Measurements from ENCODE around the gene SEMA3C.

SEMA3C gene

DNA sequence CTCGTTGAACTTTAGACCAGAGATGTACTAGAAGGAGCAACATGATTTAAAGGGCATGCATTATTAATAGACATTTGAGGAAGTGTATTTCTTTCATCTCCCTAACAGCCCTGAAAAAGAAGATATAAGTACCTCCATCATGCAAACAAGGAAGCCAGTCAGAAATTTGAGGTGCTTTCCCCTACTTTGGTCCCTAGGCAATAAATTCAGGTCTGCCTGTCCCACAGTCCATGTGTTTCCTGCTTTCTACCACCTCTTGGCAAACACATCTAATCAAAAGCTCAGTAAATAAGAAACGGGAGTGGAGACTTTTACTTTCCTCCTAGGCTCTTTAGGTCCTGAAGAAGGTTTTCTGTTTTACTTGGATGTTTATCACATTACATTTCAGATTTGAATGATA, 5.2 kb upstream of the SEMA3C start:
- DNase-seq: no peak

DNA sequence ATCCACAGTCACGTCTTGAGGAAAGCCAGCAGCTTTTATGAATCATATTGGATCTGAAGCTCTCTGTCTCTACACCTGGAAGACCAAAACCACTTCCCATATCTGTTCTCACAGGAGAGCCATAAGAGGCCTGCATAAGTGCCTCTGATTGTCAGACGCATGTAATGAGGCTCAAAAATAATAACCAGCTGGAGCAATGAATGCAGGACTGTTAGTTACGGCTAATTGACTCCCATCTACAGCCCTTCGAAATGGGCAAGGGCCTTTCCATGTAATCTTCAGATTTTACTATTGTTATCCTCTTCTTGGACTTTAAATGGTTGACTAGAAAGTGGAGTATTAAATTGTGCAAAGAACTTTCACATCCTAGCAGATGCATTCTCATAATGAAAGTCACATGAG, 4.4 kb upstream of the SEMA3C start:
- DNase-seq: no peak

DNA sequence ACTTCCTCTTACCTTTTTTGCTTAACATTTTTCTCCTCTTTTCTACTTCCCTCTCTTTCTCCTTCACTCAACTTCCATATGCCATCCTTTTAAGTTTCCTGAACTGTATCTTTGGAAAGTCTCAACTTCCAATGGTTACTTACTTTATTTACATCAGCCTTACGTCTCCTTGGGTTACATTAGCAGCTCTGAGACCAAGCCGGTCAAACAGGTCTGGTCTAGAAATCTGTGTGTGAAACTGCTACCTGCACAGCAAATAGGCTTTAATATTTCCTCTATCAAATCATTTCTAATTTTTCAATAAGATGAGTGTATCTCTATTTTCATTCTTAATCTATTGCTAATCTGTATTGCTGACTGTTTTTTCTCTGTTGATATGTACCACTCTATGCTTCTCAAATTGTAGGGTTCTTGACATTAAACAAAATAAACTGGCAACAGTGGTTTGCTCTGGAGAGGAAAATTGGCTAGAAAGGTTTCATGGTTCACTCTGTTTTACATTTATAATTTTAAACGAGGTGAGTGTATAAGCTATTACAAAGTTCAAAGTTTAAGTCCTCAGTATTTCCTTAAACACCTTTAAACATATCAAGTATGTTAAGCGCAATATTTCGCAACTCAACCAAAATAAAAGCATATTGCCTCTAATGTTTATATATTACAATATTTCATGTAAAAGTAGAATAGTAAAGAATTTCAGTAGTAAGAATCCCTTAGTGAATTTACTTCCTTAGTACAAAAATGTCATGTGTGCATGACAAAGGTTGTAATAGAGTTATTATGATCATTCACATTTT, 3.6 kb upstream of the SEMA3C start:
- no peak for DNase-seq

DNA sequence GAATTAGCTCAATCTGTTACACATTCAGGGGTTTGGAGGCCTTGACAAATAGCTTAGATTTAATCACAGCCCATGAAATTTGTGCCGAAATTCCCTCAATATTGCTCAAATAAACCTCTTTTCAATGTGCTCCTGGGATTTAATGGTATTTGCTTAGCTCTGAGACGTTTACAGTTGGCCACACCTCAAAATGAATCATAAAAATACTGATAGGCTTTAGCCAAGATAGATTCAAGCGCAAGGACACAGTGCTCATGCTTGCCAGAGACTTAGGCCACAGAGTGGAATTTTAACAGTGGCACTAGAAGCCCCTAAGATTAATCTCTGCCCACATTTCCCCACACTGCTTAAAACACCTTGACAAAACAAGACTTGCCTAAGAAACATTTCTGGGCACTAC, 2.3 kb upstream of the SEMA3C start:
- no peak for DNase-seq

DNA sequence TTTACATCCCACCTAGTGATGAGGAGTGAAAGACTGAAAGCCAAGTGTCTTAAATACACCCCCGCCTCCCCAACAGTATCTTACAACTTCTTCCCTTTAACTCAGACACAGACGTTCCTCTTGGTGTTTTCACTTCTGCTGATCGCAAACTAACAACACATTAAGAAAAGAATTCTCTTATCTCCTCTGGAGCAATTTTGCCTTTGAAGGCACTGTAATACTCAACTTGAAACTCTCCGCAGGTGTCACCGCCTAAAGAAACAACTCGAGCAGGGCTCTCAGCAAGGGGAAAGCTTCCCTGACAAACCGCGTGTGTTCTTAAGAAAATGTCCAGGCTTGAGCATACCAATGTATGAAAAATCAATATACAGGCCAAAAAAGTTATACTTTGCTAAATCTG, 452 bp downstream of the SEMA3C start:
- no peak for DNase-seq

DNA sequence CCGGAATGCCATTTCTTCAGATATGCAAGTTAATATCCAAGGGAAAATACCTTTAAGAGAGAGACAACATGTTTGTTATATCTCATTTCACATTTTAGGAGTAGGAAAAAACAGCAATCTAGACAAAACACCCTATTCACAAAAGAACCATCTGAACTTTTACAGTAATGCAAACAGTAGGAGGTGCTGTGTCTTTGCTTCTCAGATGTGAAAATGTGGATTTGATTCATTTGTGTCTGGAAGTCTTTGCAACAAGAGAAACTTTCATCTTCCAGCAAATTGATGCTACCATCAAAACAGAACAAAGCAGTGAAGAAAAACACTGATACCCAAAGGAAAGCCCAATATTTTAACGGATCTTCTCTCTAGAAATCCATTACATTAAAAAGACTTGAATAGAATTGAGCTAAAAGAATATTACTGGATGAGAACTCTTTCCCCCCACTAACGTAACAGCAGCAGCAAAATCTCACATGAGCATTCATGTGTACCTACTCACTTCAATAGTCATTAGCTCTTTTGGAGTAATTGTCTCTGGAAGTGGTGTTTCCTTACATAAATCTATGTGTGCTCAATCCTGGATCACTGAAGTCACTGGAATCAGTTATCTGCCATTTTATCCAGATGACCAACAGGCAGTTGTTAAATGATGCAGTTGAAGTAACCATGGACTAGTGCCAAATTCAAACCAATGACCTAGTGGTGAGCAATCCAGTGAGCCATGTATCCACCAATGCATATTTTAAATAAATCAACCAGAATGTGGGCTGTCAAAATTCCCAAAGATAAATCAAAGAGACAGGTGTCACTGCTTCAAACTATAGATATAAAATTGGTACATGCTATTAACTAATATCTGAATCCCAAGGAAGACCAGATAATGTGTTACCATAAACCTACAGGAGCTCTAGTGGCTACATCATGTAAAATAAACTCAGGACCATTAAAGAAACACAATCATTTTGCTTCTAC, 1.8 kb downstream of the SEMA3C start:
- DNase-seq: no peak

DNA sequence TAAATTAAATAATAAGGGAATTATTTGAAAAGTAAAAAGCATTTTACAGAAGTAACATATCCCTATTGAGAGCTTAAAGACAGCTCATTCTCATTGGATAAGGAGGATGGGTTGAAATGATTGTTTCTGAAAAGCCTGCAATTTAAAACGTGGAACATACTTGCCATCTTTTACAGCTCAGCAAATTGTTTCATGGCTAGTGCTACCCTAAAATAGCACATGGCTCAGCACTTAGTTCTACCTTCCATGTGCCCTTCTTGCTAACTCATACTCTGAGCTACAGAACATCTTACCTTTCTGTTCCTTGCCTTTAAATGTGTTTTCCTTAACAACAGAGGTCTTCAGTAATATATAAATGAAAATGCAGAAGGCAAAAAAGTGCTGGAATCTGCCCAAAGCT, 8.6 kb downstream of the SEMA3C start:
- no peak for DNase-seq

DNA sequence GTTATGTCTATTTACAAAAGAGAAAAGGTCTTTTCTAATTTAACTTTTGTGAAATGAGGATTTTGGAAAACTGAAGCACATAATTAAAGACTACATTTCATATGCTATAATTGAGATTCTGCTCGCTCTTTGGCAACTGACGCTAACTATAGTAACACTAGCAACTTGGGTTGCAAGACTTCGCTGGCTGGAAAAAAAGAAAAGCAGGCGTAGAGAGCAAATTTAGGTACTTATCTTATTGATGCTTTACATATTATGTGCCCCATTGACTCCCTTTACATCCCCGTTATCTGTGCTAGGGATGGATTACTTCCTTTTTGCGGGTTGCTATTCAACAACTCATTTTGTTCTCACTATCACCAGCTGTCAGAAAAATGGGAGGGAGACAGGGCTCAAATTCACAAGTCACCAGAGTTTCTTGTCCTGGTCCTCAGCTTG, 10.5 kb downstream of the SEMA3C start:
- DNase-seq: no peak

DNA sequence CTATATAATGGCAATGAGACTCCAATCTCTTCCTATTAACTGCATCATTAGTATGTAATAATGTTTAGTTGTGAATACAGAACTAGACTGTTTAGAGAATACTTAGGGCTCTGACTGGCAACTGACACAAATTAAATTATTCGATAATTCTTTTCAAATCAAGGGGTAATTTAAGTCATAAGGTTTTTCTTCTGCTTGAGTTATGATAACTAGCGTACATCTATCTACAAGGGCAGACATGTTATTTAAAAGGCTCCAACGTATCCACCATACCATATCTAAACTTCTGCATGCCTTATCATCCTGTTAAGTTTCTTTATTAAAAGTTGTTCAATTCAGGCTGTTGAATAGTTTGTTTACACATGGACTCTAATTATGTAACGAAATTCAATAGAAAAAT, 11.2 kb downstream of the SEMA3C start:
- DNase-seq: no peak

DNA sequence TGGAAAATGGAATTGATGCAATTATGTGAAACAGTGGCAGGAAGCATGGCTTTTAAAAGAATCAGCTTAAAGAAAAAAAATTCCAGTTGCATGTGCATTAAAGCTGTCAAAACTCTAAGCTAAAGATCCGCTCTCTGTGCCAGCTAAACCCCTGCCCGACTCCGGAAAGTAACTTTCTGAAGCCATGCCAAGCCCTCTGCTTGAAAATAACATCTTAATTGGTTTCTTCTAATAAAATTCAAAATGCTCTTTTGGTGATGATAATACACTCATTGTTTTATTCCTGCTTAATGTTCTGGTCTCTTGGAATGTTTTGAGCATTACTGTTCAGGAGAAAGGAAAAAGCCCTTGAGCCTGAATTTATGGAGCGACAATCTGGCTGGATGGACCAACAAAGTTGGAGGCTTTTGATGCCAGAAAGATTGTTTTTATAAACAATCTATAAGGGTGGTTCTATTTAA, 11.7 kb downstream of the SEMA3C start:
- DNase-seq: no peak

DNA sequence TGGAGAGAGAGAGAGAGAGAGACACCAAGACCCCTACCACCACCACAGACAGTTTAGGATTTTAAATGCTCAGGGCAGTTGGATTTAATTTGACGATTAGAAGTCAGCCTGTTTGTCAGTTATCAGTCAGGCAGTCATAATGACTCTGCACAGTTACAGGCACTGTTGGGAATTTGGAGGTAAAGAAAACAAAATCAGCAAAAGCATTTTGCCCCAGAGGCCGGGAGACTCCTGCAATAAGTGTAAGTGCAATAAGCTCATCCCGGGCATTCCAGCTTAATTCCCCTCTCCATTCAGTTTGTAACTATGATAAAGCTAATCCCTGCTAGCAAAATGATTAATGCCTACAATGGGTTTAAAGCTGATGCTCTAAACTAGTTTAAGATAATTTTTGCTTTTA, 13.5 kb downstream of the SEMA3C start:
- no peak for DNase-seq

DNA sequence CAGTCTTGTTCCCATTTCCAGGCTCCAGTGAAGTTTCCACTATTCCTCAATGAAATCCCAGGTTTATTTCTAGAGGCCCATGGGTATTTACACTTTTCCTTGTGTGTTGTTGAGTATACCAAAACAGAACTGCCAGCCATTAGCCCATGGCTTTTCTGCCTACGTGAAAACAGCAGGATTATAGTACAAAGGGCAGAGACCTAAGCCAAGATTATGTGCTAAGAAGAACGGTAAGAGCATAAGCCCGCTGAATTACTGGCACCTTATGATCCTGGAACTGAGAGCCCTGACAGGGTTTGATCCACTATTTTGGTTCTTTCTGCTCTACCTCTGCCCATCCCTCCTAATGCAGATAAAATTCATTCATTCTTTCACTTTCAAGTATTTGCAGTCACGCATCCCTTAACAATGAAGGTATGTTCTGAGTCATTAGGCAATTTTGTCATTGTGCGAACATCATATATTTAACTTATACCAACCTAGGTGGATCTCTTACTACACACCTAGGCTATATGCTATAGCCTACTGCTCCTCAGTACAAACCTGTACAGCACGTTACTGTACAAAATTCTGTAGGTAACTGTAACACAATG, 16.0 kb downstream of the SEMA3C start:
- no peak for DNase-seq

DNA sequence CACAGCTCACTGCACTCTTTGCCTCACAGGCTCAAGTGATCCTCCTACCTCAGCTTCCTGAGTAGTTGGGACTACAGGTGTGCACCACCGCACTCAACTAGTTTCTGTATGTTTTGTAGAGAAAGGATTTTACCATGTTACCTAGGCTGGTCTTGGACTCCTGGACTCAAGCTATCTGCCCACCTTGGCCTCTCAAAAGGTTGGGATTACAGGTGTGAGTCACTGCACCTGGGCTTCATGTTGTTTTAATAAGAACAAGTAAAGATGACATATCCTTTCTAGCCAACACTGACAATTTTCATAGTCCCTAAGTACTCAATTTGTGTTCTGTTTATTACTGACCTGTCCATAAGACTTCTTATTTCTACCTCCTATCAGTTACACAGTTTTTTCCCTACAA, 16.8 kb downstream of the SEMA3C start:
- no peak for DNase-seq

DNA sequence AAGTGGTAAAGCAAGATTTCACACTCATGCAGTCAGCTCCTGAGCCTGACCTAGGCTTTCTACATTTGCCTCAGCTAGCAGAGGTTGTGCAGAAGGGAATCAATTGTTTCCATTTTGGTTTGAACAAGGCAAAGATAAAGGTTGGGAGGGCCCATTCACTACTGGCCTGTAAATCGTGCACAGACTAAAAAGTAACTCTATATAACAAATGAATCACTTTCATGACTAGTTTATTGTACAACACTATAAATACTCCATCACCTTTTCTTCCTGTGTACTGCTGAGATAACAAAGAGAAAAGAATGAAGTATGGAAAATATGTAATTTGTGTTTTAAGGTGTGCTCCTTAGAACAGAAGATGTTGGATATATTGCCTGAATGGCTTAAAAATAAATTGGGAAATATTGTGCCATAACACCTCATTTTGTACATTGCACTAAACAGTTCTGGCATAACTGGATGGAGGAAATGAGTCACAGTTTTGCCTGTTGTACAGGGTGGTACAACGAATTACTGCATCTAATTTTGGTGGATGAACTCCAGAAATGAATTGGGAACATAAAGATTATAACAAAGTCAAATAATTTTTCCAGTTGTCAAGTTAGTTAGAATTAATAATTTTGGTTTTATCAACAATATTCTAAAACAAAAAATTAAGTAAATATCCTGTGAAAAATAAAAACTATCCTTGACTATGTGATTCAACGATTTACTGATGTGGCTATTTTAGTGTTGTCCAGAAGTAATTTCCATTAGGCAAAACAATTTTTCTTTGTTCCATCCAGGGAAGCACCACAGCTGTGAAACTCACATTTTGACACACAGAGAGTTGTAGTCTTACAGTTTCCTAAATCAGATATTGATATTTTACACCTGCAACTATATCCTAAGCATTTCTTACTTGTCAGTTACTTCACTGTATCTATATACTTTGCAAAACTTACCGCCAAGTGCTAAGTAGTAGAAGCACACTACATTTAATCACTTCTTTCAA, 18.0 kb downstream of the SEMA3C start:
- DNase-seq: no peak

DNA sequence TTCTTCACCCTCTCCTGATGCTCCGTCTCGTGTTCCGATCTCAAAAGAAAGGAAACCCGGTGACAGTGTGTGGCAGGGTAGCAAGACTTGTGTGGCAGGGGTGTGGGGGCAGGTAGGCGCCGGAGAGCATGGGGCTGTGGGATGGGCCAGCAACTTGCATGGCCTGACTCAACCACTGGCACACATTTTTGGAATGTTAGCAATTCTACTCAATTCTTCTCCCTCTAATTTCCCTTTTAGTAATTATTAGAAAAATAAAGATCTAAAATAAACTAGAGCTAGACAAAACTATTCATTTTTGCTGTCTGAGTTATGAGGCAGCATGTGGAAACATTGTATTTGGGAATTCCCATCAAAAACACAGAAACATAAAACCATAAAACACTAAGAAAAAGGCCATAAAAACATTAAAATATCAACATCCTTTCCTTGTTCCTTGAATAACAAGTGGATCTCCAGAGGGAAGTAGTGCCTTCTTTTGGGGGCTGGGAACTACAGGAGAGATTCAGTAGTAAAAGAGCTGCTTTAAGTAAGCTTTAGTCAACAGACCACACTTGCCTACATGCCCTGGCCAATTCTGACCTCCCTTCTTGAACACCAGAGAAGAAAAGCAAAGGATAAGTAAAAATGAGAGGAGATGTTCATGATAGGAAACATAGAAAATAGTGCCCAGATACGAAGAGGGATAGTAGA, 21.8 kb downstream of the SEMA3C start:
- no peak for DNase-seq

DNA sequence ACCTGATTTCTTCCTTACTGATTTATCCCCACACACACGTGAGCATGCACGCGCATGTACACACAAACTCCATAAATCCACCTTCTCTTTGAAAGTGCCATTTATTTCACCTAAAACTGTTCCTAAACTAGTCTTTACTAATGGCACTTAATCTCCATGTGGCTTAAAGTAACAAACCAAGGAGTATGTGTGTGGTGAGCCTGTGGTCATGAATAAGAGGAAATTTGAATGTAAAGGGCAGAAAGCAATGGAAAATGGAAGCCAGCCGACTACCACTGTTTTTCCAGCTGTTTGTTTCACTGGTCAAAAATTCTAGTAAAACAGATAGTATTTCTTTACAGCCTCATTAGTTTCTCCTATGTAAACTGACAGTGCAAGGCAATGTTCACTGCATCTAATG, 23.8 kb downstream of the SEMA3C start:
- no peak for DNase-seq

DNA sequence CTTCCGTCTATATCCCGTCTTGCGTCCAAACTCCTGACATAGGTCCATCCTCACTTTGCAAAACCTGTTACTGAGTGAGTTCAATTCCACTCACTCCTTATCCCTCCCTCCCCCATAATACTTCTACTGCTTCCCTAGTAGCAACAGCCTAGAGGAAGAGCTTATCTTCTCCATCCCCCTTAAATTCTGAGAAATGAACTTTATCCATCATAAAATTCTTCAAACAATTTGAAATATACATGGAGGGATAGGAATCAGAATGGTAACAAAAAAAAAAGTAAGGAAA, 27.6 kb downstream of the SEMA3C start:
- DNase-seq: no peak

DNA sequence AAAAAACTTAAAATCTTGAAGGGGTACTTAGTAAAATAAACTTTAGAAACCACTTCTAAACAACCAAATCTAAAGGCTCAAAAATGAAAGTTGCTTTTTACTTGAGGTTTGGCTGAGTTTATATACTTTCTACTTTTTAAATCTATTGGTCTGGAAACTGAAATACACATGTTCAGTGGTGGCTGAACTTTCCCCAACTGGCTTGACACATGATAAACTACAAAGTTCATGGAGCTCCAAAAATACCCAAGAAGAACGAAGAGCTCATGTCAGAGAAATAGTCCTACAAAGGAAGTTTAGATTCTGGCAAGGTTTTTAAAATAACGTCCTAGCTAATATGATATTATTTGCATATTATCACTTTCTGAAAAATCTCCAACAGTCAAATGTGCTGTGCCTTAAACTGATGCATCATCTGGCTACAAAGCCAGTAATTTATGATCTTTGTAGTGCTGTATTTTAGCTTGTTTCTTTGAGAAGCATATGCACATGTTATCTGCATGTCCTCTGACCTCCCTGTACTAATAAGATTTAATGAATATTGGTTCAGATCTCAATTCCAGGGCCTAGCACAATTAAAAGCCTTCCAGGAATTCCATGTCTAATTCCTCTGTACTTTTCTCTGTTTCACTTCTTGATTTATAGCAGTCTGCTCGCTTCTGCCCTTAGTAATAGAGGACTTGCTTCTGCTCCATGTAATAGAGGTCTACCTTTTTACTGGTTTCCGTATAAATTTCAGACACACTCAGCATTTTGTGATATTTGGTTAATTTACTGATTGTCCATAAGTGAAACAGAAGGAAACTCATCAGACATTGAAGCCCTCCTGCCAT, 28.2 kb downstream of the SEMA3C start:
- no peak for DNase-seq

DNA sequence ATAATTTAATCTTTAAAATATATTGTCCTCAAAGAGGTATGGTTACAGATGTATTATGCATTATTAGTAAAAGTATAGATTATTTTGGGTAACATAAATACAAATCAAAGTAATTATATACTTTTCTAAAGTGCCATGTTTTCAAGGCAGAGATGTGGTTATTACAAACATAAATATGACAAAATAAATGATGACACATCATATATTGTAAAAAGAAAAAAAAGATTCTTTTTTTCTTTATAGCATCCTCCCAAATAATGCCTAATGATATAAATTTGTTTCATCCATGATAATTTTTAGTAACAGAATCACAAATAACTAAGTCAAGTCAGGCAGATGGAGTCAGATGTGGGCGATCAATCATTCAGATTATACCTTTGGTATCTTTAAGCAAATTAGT, 29.3 kb downstream of the SEMA3C start:
- DNase-seq: no peak

DNA sequence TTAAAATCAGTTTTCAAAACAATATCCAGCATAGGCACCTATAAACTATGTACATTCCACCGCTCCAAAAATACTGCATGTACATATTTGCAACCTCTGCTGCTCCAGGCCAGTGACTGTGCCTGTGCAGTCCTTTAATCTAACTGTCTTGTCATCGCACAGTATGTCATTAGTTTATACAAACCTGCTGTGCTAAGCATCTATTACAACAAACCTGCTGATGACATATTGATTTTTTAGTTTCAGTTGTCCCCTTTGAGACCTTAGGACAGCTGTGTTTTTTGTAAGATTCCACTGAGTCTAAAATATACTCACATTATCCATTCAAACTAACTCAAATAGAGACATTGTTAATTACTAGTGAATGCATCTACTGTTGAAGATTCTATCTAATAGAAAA, 33.1 kb downstream of the SEMA3C start:
- DNase-seq: no peak
